ENCODE results near the gene ARHGEF28. TPM values are rescaled to one million over a fixed set of nuclear protein-coding genes. Genes with fewer than 3 reads are reported as not detected.

Gene ARHGEF28
- total and polyA plus RNA-seq, 2 of the 4 experiments (the other 2 are of a cell fraction), result 3.6 to 16.0 TPM

GRCh38 chr5:73605223-73606087 lies 20.5 kb upstream of the ARHGEF28 start:
- Histone ChIP-seq H3K27me3 (ENCODE audit: control insufficient read depth, insufficient read depth, low read length) (no peaks in the 10 kb centered on the region), H3K4me3 (ENCODE audit: insufficient read depth, low read depth, low read length) (no peak overlapping the region), H3K9me3 (ENCODE audit: control insufficient read depth, insufficient read depth, low read length) (no peaks in the 10 kb centered on the region), H2AK5ac (ENCODE audit: low read depth, low read length) (peak overlapping the region; percentile 77; the same call in 1 of the 2 replicates), H2BK15ac (ENCODE audit: low read depth, low read length) (peak overlapping the region; percentile 76; the same call in 1 of the 3 replicates), H2AK9ac (replicated peaks; ENCODE audit: low read depth, low read length, poor library complexity) (no peak overlapping the region), H3K14ac (replicated peaks; ENCODE audit: low read depth, low read length) (peak overlapping the region; percentile 43), H3K23ac (ENCODE audit: low read depth, low read length) (no peak overlapping the region), H4K5ac (ENCODE audit: low read depth, low read length) (no peak overlapping the region), H3K4me1 (ENCODE audit: control insufficient read depth, insufficient read depth, low read length) (peaks cover 9% of the 10 kb centered on the region), H3K56ac (ENCODE audit: extremely low read depth, insufficient read depth, low read length) (no peak overlapping the region; the same call in 1 of the 2 replicates), H3K4me2 (ENCODE audit: low read depth, low read length) (no peak overlapping the region), H3K79me1 (ENCODE audit: low read depth in 1 of 2, low read length in 2 of 2) (no peaks in the 10 kb centered on the region), H2AFZ (replicated peaks; ENCODE audit: low read length, poor library complexity) (peak overlapping the region; percentile 69), H3K36me3 (ENCODE audit: control insufficient read depth, insufficient read depth, low read length) (no peaks in the 10 kb centered on the region), H4K8ac (ENCODE audit: low read depth in 2 of 2, low read length in 2 of 2) (peak overlapping the region in 1 of 2 experiments; percentile 50; a peak in 1 of 4 replicates), H3K18ac (ENCODE audit: low read depth, low read length) (no peak overlapping the region), H2BK5ac (ENCODE audit: low read depth, low read length, poor library complexity, severe bottlenecking) (no peak overlapping the region), H2BK120ac (ENCODE audit: low read depth, low read length) (peak overlapping the region; percentile 62; the same call in 1 of the 2 replicates), H3K27ac (ENCODE audit: insufficient read depth, low read length) (no peak overlapping the region; the same call in 1 of the 2 replicates), H3K4ac (ENCODE audit: low read depth, low read length) (peak overlapping the region; percentile 48), H2BK20ac (ENCODE audit: low read depth, low read length) (peak overlapping the region; percentile 65), H3K9me1 (ENCODE audit: insufficient read depth, low read length) (peaks cover 10% of the 10 kb centered on the region), H4K20me1 (ENCODE audit: insufficient read depth, low read length) (no peaks in the 10 kb centered on the region), H3K9ac (ENCODE audit: low read depth, low read length) (no peak overlapping the region), H4K91ac (ENCODE audit: insufficient read depth, low read depth, low read length) (no peak overlapping the region; the same call in 1 of the 2 replicates)
- dilution Hi-C loops (cut with HindIII; ENCODE audit: low sequenced_read_pairs, unreplicated experiment), result no loop called here
- in situ Hi-C loops (cut with MboI; ENCODE audit: low sequenced_read_pairs), result no loop called here
- no peak for ATAC-seq (ENCODE audit: low read depth)
- ChIA-PET CTCF (no interaction called here), POLR2A (ENCODE audit: unreplicated experiment) (interaction anchor here (0.6 kb wide), 1 partner anchor 18 kb away, joined by 3 read pairs; no protein-coding TSS in a partner anchor)
- no TSS peak for BruUV-seq (replicated peaks)
- no peak for TF ChIP-seq CTCF (conservative IDR thresholded peaks at IDR 0.05; ENCODE audit: low read depth, low read length)
- TF ChIP-seq CHD1 (IDR thresholded peaks at IDR 0.05; ENCODE audit: low read depth, low read length), result no peak
- no peak for TF ChIP-seq USF2 (IDR thresholded peaks at IDR 0.05; ENCODE audit: low read depth, low read length)
- no peak for TF ChIP-seq CEBPB (IDR thresholded peaks at IDR 0.05; ENCODE audit: low read depth, low read length)
- TF ChIP-seq MAZ (IDR thresholded peaks at IDR 0.05; ENCODE audit: borderline replicate concordance, low read depth, low read length), result no peak
- no peak for TF ChIP-seq MXI1 (IDR thresholded peaks at IDR 0.05; ENCODE audit: borderline replicate concordance, low read depth, low read length)
- no peak for TF ChIP-seq RCOR1 (IDR thresholded peaks at IDR 0.05; ENCODE audit: insufficient replicate concordance, low read length)
- no peak for TF ChIP-seq RAD21 (IDR thresholded peaks at IDR 0.05; ENCODE audit: low read length)
- no peak for TF ChIP-seq FOS (IDR thresholded peaks at IDR 0.05; ENCODE audit: low read depth, low read length)
- no peak for TF ChIP-seq NFE2L2 (IDR thresholded peaks at IDR 0.05; ENCODE audit: low read depth, low read length)
- intact Hi-C loops (cut with micrococcal nuclease), result no loop called here
- 20% methylated on average over 1 of the region's 8 CpGs; no CpG with 5 or more reads in 1 of the 2 experiments for WGBS, 2 experiments (ENCODE audit: extremely low coverage in 2 of 2, insufficient read length in 1 of 2)
- peak; percentile 42 for DNase-seq
